Suprapubic skin (tissue), 4 donors: ENCODE data around the gene TTC28.

Experiments
- POLR2A ChIP-seq, 2 donors: fragments of 450-650 bp; IDR thresholded peaks; one replicate each; pipeline ENCODE4 v1.6.1; 2017; ENCODE audit warnings: antibody characterized with exemption in 2 of 2, mild to moderate bottlenecking in 2 of 2, moderate library complexity in 2 of 2
- POLR2AphosphoS5 ChIP-seq, 3 donors: sonication (generic); formaldehyde crosslinking; IDR thresholded peaks; one replicate each; pipeline ENCODE4 v1.6.1; 2017; ENCODE audit warnings: antibody characterized with exemption in 3 of 3
- TF ChIP-seq, protein P1 (sequence below), 2 donors: fragments of 200-600 bp in 1 of 2; fragments of 450-650 bp in 1 of 2; sonication (generic) in 1 of 2; IDR thresholded peaks; one replicate each; pipeline ENCODE4 v1.5.1; 2016 to 2019; ENCODE audit warnings: antibody characterized with exemption in 2 of 2, mild to moderate bottlenecking in 1 of 2, moderate library complexity in 1 of 2

GRCh38 chr22:28481725-28482124 is 197.9 kb downstream of the TTC28 start:
- TF ChIP-seq, protein P1, sequence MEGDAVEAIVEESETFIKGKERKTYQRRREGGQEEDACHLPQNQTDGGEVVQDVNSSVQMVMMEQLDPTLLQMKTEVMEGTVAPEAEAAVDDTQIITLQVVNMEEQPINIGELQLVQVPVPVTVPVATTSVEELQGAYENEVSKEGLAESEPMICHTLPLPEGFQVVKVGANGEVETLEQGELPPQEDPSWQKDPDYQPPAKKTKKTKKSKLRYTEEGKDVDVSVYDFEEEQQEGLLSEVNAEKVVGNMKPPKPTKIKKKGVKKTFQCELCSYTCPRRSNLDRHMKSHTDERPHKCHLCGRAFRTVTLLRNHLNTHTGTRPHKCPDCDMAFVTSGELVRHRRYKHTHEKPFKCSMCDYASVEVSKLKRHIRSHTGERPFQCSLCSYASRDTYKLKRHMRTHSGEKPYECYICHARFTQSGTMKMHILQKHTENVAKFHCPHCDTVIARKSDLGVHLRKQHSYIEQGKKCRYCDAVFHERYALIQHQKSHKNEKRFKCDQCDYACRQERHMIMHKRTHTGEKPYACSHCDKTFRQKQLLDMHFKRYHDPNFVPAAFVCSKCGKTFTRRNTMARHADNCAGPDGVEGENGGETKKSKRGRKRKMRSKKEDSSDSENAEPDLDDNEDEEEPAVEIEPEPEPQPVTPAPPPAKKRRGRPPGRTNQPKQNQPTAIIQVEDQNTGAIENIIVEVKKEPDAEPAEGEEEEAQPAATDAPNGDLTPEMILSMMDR (IDR thresholded peaks at IDR 0.05) = no peak
- TF ChIP-seq POLR2A (IDR thresholded peaks at IDR 0.05) (no peak), POLR2AphosphoS5 (IDR thresholded peaks at IDR 0.05) (no peak)
